Measurements from ENCODE around the gene LRP8.

Gene LRP8

GRCh38 chr1:53348486-53349368 is 20.9 kb upstream of the LRP8 start:
- H2AFZ ChIP-seq (ENCODE audit: low read length): no peak overlapping the region
- no peak overlapping the region for H3K9ac ChIP-seq (ENCODE audit: low read depth, low read length, poor library complexity, severe bottlenecking)
- H3K4me1 ChIP-seq (ENCODE audit: insufficient read depth, low read length, poor library complexity, severe bottlenecking): no peaks in the 10 kb centered on the region
- H3K79me2 ChIP-seq (ENCODE audit: insufficient read depth, low read length): no peaks in the 10 kb centered on the region
- H3K36me3 ChIP-seq (ENCODE audit: insufficient read depth, low read length): no peaks in the 10 kb centered on the region
- H4K20me1 ChIP-seq (ENCODE audit: insufficient read depth, low read length, poor library complexity, severe bottlenecking): no peaks in the 10 kb centered on the region
- H3F3A ChIP-seq (ENCODE audit: low read depth): no peaks in the 10 kb centered on the region
- H3K4me2 ChIP-seq (ENCODE audit: low read depth, low read length, poor library complexity, severe bottlenecking): no peak overlapping the region
- H3K9me2 ChIP-seq (replicated peaks; ENCODE audit: low read depth, low read length): no peaks in the 10 kb centered on the region
- H3K9me3 ChIP-seq (ENCODE audit: insufficient read depth, low read depth, low read length): no peaks in the 10 kb centered on the region
- TF ChIP-seq EZH2phosphoT487 (IDR thresholded peaks at IDR 0.05; ENCODE audit: borderline replicate concordance): no peak
- no peak for TF ChIP-seq CTCF (conservative IDR thresholded peaks at IDR 0.05; ENCODE audit: low read length)
- H3K4me3 ChIP-seq (ENCODE audit: low read length, poor library complexity, severe bottlenecking): no peak overlapping the region
- no peaks in the 10 kb centered on the region for H3K27me3 ChIP-seq (ENCODE audit: insufficient read depth, low read length, poor library complexity, severe bottlenecking)

- Histone ChIP-seq H3F3A (ENCODE audit: low read depth) (no peaks in the 10 kb centered on the region), H2AFZ (ENCODE audit: low read length) (no peak overlapping the region), H3K4me3 (ENCODE audit: low read length, poor library complexity, severe bottlenecking) (no peak overlapping the region), H3K27me3 (ENCODE audit: insufficient read depth, low read length, poor library complexity, severe bottlenecking) (no peaks in the 10 kb centered on the region), H3K9me2 (replicated peaks; ENCODE audit: low read depth, low read length) (no peaks in the 10 kb centered on the region), H4K20me1 (ENCODE audit: insufficient read depth, low read length, poor library complexity, severe bottlenecking) (no peaks in the 10 kb centered on the region), H3K9ac (ENCODE audit: low read depth, low read length, poor library complexity, severe bottlenecking) (no peak overlapping the region), H3K36me3 (ENCODE audit: insufficient read depth, low read length) (no peaks in the 10 kb centered on the region), H3K4me2 (ENCODE audit: low read depth, low read length, poor library complexity, severe bottlenecking) (no peak overlapping the region), H3K9me3 (ENCODE audit: insufficient read depth, low read depth, low read length) (no peaks in the 10 kb centered on the region), H3K79me2 (ENCODE audit: insufficient read depth, low read length) (no peaks in the 10 kb centered on the region), H3K4me1 (ENCODE audit: insufficient read depth, low read length, poor library complexity, severe bottlenecking) (no peaks in the 10 kb centered on the region)
- TF ChIP-seq EZH2phosphoT487 (IDR thresholded peaks at IDR 0.05; ENCODE audit: borderline replicate concordance) (no peak), CTCF (conservative IDR thresholded peaks at IDR 0.05; ENCODE audit: low read length) (no peak)
Observed at GRCh38 chr1:53346814-53347176, 18.9 kb upstream of the LRP8 start.

- H2AFZ ChIP-seq (ENCODE audit: low read length): no peak overlapping the region
- TF ChIP-seq CTCF (conservative IDR thresholded peaks at IDR 0.05; ENCODE audit: low read length) (no peak), EZH2phosphoT487 (IDR thresholded peaks at IDR 0.05; ENCODE audit: borderline replicate concordance) (no peak)
- H3K4me2 ChIP-seq (ENCODE audit: low read depth, low read length, poor library complexity, severe bottlenecking): no peak overlapping the region
- no peaks in the 10 kb centered on the region for H3K79me2 ChIP-seq (ENCODE audit: insufficient read depth, low read length)
- no peaks in the 10 kb centered on the region for H3F3A ChIP-seq (ENCODE audit: low read depth)
- no peaks in the 10 kb centered on the region for H4K20me1 ChIP-seq (ENCODE audit: insufficient read depth, low read length, poor library complexity, severe bottlenecking)
- no peaks in the 10 kb centered on the region for H3K9me3 ChIP-seq (ENCODE audit: insufficient read depth, low read depth, low read length)
- no peak overlapping the region for H3K9ac ChIP-seq (ENCODE audit: low read depth, low read length, poor library complexity, severe bottlenecking)
- H3K4me3 ChIP-seq (ENCODE audit: low read length, poor library complexity, severe bottlenecking): no peak overlapping the region
- H3K36me3 ChIP-seq (ENCODE audit: insufficient read depth, low read length): no peaks in the 10 kb centered on the region
- no peaks in the 10 kb centered on the region for H3K9me2 ChIP-seq (replicated peaks; ENCODE audit: low read depth, low read length)
- H3K4me1 ChIP-seq (ENCODE audit: insufficient read depth, low read length, poor library complexity, severe bottlenecking): no peaks in the 10 kb centered on the region
- H3K27me3 ChIP-seq (ENCODE audit: insufficient read depth, low read length, poor library complexity, severe bottlenecking): no peaks in the 10 kb centered on the region
Observed at GRCh38 chr1:53345996-53346813, 18.3 kb upstream of the LRP8 start.
